HG03378 (cell line): ENCODE results near the gene DEAF1.

ENCODE experiments used
- ATAC-seq: cut with Tn5 transposase; IDR thresholded peaks from one replicate; pipeline ENCODE4 v1.9.1; 2021; ENCODE audit warnings: mild to moderate bottlenecking, moderate library complexity; ENCODE audit not compliant: unreplicated experiment

Gene DEAF1

DNA sequence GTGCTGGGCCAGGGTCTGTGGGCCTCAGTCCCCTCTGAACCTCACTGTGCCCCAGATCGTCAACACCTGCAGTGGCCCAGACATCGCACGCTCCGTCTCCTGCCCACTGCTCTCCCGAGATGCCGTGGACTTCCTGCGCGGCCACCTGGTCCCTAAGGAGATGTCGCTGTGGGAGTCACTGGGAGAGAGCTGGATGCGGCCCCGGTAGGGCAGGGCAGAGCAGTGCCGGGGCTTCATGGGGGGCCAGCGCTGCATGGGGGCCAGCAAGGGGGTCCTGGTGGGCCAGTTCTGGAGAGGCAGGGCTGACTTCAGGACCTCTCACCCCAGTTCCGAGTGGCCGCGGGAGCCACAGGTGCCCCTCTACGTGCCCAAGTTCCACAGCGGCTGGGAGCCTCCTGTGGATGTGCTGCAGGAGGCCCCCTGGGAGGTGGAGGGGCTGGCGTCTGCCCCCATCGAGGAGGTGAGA, 27.4 kb upstream of the DEAF1 start:
- no peak for ATAC-seq

DNA sequence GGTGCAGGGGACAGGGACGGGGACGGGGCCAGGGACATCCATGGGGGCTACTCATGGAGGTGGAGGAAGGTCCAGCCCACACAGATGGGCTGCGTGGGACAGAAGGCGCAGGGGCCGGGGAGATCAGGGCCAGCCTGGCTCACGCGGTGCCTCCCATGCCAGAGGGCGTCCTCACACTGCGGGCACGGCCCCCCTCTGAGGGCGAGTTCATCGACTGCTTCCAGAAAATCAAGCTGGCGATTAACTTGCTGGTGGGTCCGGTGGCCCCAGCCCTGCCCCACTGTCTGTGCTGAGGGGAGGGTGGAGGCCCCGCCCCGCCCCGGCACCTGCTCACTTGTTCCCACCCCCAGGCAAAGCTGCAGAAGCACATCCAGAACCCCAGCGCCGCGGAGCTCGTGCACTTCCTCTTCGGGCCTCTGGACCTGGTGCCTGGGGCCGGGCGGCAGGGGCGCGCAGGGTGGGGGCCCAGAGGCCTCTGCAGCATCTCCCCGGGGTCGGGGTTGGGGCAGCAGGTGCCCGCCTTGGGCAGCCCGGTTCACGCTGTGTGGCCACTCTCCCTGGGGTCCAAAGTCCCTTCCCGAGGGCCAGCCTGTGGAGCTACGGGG, 26.8 kb upstream of the DEAF1 start:
- ATAC-seq: no peak

DNA sequence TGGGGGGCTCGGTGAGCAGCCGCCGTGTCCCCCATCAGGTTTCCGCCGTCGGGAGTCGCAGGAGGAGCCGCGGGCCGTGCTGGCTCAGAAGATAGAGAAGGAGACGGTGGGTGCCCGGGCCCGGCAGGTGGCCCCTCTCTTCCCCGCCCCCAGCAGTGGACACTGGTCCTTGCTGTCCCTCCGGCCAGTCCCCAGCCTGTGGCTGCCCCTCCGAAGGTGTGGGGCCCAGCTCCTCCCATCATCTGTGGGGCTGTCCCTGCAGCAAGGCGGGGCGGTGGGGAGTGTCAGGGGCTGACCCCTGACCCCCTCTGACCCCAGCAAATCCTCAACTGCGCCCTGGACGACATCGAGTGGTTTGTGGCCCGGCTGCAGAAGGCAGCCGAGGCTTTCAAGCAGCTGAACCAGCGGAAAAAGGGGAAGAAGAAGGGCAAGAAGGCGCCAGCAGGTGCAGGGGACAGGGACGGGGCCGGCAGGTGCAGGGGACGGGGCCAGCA, 26.3 kb upstream of the DEAF1 start:
- ATAC-seq: no peak

DNA sequence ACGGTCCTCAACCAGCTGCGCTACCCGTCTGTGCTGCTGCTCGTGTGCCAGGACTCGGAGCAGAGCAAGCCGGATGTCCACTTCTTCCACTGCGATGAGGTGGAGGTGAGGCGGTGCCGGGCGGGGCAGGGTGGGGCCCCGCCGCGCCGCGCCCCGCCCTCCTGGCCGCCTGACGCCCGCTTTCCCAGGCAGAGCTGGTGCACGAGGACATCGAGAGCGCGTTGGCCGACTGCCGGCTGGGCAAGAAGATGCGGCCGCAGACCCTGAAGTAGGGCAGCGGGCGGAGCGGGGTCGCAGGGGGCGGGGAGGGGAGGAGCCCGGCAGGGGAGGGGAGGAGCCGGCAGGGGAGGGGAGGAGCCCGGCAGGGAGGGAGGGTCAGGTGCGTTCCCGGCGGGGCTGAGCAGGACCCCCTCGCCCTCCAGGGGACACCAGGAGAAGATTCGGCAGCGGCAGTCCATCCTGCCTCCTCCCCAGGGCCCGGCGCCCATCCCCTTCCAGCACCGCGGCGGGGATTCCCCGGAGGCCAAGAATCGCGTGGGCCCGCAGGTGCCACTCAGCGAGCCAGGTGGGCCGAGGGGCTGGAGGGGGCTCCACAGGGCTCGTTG, 25.7 kb upstream of the DEAF1 start:
- no peak for ATAC-seq

DNA sequence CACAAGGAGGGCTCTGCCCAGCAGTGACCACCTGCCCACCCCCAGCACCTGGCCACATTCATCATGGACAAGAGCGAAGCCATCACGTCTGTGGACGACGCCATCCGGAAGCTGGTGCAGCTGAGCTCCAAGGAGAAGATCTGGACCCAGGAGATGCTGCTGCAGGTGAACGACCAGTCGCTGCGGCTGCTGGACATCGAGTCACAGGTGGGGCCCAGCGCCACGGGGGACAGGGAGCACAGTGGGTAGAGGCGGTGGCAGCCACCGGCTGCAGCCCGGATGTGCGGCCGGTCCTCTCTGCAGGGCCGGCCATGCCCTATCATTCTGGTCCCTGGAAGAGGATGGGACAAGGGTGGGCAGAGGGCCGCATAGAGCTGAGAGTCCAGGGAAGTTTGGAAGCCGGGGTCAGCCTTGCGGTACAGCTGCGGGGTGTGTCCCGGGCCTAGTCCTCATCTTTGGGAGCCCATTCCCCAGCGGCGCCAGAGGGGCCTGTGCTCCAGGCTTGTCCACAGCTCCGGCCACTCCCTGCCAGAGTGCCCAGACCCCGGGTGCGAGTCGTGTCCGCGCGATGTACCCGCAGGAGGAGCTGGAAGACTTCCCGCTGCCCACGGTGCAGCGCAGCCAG, 25.1 kb upstream of the DEAF1 start:
- no peak for ATAC-seq

DNA sequence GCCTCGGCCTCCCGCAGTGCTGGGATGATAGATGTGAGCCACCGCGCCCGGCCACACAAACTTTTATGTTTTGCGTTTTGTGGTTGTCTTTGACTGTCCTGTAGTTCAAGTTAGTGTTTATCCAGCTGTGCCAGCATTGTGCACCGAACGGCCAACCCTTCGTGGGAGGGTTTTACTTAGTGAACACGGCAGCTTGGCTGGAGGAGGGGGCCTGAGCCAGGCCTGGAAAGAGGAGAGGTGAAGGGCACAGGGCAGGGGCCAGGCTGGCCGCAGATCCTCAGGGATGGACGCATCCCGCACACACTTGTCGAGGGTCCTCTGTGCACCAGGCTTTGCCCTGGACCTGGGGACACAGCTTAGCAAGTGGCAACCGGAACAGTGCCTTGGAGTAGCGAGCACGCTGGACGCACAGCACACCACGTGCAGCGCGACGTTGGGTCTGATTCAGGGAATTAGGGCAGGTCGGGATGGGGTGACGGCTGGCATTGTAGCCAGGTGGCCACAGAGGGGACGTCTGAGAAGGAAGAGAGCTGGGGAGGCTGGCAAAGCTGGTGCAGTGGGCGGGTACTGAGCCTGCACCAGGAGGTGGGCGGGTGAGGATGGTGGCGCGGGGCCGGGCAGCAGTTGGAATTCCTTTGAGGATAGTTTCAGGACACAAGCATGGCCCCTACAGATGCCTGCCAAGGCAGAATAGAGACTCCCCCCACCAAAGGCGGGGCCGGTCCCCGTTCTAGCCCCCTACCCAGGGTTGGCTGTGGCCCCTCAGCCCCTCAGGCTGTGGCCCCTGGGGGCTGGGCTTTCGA, 24.4 kb upstream of the DEAF1 start:
- ATAC-seq: no peak

DNA sequence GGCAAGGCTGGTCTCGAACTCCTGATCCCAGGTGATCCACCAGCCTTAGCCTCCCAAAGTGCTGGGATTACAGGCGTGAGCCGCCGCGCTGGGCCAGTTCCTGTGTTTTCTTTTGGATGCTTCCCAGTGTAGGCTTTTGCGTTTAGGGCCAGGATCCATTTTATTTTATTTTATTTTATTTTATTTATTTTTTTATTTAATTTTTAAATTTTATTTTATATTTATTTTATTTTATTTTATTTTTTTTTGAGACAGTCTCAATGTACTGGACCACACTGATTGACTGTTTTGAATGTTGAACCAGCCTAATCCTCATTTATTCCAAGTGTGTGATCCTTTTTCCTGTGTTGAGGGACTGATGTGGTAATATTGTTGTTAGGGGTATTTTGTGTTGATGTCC, 19.4 kb upstream of the DEAF1 start:
- ATAC-seq: no peak

DNA sequence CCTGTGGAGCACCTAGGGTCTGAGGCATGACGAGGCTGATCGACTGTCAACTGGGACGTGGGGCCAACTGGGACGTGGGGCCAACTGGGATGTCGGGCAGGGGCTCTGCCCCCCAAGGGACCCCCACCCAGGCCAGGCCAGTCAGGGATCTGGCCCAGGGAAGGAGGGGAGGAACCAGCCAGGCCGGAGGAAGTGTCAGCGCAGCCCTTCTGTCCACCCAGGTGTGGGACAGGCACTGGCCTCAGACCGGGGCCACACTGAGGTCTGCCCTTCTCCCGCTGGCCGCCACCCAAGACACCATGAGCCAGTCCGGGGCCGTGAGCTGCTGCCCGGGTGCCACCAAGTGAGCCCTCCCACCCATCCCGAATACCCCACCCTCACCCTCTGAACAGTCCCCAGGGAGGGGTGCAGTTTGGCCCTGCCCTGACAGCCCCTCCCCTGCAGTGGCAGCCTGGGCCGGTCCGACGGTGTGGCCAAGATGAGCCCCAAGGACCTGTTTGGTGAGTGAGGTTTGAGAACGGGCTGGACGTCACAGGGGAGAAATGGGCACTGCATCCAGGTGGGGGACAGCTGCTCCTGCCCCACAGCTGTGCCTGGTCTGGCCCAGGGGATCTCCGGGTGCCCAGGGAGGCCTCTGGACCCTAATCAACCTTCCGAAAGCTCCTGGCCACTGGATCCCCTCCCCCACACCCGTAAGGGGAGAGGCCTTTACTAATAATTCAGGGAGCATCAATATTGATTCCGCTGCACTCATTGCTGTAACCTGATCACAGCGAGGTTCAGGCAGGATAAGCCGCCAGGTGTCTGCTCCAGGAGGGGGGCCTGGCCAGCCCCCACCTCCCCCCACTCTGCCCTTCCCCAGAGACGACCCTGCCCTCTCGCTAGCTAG, 14.3 kb upstream of the DEAF1 start:
- ATAC-seq: no peak

DNA sequence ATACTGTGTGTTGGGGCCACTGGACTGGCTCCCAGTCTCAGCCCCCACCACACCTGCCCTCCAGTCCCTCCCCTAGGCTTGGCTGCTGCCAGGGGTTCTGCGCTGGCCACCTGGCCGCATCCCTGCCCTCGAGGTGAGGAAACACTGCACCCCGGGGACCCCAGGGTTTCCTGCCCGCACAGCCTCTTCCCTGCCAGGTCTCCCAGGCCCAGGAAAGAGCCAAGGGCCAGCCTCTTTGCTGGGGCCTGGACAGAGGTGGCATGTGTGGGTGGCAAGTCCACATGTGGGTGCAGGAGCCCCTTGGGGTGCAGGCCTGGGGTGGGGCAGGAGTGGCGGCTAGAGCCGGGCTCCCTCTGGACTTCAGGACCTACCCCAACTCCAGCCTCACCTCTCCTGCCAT, 13.5 kb upstream of the DEAF1 start:
- ATAC-seq: no peak

DNA sequence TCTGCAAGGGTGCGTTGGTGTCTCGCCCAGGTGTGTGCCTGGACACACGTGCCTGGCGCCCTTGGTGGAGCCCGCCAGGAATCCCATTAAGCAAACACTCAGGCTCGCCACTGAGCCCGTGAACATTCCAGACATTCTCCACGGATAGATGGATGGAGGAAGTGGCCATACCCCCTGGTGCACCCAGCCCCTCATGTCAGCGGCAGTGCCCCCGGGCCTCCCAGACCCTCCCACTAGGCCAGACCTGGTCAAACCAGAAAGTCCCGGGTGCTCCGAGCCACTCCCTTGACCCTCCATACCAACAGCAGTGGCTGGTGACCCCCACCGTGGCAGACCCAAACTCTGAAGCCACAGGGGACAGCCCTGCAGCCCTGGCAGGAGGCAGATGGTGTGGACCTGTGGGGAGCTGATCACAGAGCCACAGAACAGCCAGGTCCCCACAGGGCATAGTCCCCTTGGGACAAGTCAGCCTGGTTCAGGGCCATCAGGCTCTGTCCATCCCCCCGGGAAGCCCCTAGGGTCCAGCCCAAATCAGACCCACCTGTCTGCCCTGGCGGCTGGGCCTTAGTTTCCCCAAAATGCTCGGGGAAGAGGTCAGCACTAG, 12.9 kb upstream of the DEAF1 start:
- no peak for ATAC-seq

DNA sequence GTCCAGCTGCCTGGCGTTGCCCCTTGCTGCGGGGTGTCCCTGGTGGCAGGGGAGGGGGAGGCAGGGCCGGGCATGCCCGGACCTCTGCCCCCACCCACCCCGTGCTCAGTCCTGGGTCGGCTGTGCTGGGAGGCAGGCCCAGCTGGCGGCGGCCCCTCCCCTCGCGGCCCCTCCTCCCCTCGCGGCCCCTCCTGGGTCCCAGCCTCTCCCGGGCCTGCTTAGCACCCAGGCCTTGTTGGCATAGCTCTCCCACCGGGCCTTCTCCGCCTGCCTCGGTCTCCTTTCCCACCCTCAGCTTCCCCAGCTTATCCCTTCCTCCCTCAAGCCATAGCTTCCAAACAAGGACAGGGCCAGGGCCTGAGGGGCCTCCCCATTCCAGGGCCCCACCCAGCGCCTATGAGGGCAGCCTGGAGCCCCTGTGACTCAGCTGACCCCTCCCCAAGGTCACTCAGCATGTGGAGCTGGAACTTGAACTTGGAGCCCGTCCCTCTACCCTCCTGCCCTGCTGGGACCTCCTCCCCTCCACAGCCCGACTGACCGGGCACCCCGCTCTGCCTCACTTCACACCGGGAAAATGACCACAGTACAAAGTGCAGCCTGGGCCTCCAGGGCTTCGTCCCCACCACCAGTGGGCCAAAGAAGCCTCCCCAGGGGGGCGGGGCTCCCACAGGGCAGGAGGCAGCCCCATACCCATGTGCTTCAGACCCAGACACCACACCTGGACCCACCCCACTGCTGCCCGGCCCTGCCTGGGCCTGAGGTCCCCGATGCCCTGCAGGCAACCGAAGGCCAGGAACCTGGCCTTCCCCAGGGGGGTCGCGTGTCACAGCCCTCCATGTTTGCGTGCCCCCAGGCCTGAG, 12.2 kb upstream of the DEAF1 start:
- no peak for ATAC-seq

DNA sequence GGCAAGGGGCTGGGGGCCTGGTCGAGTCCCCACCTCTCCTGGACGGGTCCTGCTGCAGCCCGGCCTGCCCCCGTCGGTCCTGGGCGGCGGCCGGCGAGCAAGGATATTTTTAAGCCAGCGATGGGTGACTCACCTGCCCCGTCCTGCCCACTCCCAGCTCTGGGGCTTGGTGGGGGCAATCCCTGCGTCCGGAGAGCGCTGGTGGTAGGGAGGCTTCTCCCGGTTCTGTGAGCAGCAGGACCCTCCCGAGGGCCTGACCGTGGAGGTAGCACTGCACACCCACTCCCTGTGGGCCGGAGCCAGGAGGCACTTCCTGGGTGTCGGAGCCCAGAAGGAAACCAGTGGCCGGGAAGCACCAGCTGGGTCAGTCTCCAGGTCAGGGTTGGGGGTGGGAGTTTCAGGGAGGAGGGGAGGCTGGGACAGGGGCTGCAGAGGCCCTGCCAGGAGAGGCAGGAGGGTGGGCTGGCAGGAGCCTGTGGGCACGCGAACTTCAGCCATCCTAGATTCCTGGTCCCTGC, 11.5 kb upstream of the DEAF1 start:
- ATAC-seq: no peak

DNA sequence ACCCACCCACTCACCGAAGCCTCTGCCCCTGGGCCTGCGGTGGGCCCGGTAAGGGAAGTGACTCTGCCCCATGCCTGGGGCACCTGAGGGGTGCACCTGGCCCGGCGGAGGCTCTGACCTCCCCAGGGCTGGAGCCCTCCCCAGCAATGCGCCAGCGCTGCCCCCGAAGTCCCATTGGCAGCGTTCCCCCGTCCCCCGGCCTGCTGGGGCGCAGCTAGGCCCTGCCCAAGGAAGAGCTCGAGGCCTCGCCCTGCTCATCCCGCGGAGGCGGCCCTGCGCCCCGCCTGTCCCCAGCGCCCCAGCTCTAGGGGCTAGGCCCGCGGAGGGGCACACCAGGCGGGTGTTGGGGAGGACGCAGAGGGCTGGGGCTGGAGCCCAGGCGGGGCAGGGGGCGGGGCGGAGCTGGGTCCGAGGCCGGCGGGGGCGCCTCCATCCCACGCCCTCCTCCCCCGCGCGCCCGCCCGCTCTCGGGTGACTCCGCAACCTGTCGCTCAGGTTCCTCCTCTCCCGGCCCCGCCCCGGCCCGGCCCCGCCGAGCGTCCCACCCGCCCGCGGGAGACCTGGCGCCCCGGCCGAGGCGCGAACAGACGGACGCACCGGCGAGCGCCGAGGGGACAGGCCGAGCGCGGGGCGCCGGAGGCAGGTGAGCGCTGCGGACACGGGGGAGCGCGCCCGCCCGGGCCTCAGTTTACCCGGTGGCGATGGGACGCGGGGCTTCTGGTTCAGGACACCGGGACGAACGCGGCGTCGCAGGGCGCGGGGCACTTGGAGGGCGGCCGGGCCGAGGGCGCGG, 10.8 kb upstream of the DEAF1 start, which contains the start of gene EPS8L2:
Gene EPS8L2, plus strand, starts transcription at position 586 of the 793 bp plus-strand sequence. CDS start 3,177 bp downstream, outside the sequence.
- no peak for ATAC-seq

DNA sequence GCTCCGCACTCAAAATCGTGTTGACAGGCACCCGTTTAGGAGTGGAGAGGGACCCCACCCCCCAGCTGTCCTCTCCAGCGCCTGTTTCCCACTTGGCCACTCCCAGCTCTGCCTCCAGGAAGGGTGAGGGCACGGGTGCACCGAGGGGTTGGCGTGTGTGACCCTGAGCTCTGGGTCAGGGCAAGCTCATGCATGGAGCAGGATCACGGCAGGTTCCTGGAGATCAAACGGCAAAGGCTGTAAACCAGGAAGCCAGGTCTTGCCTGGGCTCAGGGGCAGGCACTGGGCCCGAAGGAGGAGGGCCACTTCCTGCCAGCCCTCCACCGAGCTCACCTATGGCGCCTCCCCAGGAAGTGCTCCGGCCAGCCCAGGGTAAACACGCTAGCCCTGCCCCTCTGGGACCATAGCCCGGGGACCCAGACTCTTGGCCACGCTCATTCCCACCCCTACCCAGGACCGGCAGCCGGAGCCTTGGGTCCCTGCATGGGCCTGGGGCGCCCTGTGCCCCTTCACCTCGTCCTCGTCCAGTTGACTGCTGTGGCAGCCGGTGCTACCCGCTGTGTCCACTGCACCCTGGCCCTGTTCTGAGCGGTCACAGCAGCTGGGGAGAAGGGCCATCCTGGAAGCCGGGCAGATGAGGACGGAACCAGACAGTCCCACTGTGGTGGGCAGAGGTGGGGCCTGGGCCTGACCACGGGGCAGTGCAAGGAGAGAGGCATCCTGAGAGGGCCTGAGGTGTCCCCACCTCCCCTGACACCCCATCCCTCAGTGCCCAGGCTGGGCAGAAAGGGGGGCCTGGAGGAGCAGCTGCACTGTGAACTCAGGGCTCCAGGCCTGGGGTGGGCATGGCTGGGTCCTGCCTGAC, 10.0 kb upstream of the DEAF1 start:
- no peak for ATAC-seq

DNA sequence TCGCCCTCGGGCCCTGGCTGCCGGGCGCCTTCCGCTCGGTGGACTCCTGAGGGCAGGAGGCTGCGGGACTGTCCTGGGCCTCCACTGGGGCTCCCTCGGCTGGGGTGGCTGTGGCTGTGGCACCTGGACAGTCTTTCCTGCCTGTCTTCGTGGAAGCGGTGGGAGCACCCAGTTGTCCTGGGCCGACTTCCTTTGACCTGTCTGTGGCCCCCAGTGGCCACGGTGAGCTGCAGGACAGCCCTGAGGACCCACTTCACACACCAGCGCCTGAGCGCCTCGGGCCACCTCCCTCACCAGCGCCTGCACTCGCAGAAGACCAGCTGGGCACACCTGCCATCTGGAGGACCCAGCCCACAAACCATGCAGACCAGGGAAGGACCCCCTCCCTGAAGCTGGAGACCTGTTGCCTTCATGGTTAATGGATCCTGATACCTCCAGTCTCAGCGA, 9.2 kb upstream of the DEAF1 start:
- no peak for ATAC-seq

DNA sequence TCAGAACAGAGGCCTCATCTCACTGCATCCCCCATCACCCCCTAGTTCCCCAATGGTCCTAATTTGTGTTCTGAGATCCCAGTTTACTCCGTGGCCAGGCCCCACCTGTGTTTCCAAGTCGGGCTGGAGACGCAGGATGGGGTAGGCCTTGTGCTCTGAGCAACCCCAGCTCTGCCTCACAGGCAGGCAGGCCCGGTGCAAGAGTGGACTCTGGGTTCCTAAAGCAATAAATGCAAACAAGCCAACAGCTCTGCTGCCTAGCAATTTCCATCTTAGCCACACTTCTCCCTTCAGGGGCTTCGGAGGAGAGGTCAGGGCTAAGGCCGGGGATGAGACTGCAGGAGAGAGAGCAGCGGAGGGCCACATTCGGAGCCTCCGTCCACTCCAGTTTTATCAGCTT, 8.5 kb upstream of the DEAF1 start:
- ATAC-seq: no peak
